Skeletal muscle tissue (tissue), 4 donors: ENCODE results near the gene CARMIL1. TPM values are rescaled to one million over a fixed set of nuclear protein-coding genes. Genes with fewer than 3 reads are reported as not detected.

Experiments
- H3K27ac ChIP-seq: one replicate; pipeline ENCODE4 v1.7.0; 2013; ENCODE audit warnings: mild to moderate bottlenecking, low read depth, low read length, inconsistent platforms
- H3K27me3 ChIP-seq, 3 donors: one replicate each; pipeline ENCODE4 v1.7.0; 2013; ENCODE audit warnings: low read length in 3 of 3; ENCODE audit not compliant: control insufficient read depth in 3 of 3, insufficient read depth in 3 of 3
- H3K36me3 ChIP-seq, 3 donors: one replicate each; pipeline ENCODE4 v1.7.0; 2013; ENCODE audit warnings: low read length in 3 of 3; ENCODE audit not compliant: control insufficient read depth in 3 of 3, insufficient read depth in 3 of 3
- H3K4me1 ChIP-seq, 3 donors: one replicate each; pipeline ENCODE4 v1.7.0; 2013; ENCODE audit warnings: low read length in 3 of 3, mild to moderate bottlenecking in 3 of 3; ENCODE audit not compliant: control insufficient read depth in 3 of 3, insufficient read depth in 3 of 3
- H3K4me3 ChIP-seq, 3 donors: one replicate each; pipeline ENCODE4 v1.7.0; 2013; ENCODE audit warnings: low read length in 3 of 3
- H3K9ac ChIP-seq, 3 donors: one replicate each; pipeline ENCODE4 v1.7.0; 2013; ENCODE audit warnings: low read length in 3 of 3, mild to moderate bottlenecking in 3 of 3, moderate library complexity in 2 of 3, low read depth in 1 of 3
- H3K9me3 ChIP-seq, 3 donors: one replicate each; pipeline ENCODE4 v1.7.0; 2013; ENCODE audit warnings: low read length in 3 of 3; ENCODE audit not compliant: control insufficient read depth in 3 of 3
- total RNA-seq: library from RNA; depleted of rRNA; stranded (reverse); fragments of >200 nt; gene quantifications from one replicate; pipeline ENCODE4 v1.2.3, GENCODE V29; 2014
- donor health status: Osteomylitis.

CARMIL1 gene
- total RNA-seq, 1 donor from 2014 or later: 4.7 TPM

GRCh38 chr6:25329161-25329817 lies 50.1 kb downstream of the CARMIL1 start:
- no peak overlapping the region for H3K4me3 ChIP-seq
- no peak overlapping the region for H3K27ac ChIP-seq
- peaks cover 0 to 4% (median 3%) of the 10 kb centered on the region in 3 donors for H3K4me1 ChIP-seq
- no peak overlapping the region for H3K9ac ChIP-seq
- no peaks in the 10 kb centered on the region for H3K9me3 ChIP-seq
- H3K36me3 ChIP-seq: no peaks in the 10 kb centered on the region
- H3K27me3 ChIP-seq: no peaks in the 10 kb centered on the region

GRCh38 chr6:25329982-25330381 lies 50.8 kb downstream of the CARMIL1 start:
- Histone ChIP-seq H3K9ac (no peak overlapping the region), H3K4me3 (no peak overlapping the region), H3K27me3 (no peaks in the 10 kb centered on the region), H3K4me1 (peaks cover 0 to 4% (median 3%) of the 10 kb centered on the region in 3 donors), H3K36me3 (no peaks in the 10 kb centered on the region), H3K27ac (no peak overlapping the region), H3K9me3 (no peaks in the 10 kb centered on the region)

- no peak overlapping the region for H3K9ac ChIP-seq
- no peak overlapping the region for H3K27ac ChIP-seq
- no peaks in the 10 kb centered on the region for H3K27me3 ChIP-seq
- H3K4me3 ChIP-seq: no peak overlapping the region
- no peaks in the 10 kb centered on the region for H3K36me3 ChIP-seq
- H3K9me3 ChIP-seq: no peaks in the 10 kb centered on the region
- H3K4me1 ChIP-seq: peaks cover 0 to 4% (median 3%) of the 10 kb centered on the region in 3 donors
Observed at GRCh38 chr6:25330796-25331685, 51.9 kb downstream of the CARMIL1 start.

GRCh38 chr6:25332165-25332564 lies 53.0 kb downstream of the CARMIL1 start:
- H3K4me1 ChIP-seq: peaks cover 0 to 4% (median 3%) of the 10 kb centered on the region in 3 donors
- no peaks in the 10 kb centered on the region for H3K27me3 ChIP-seq
- H3K36me3 ChIP-seq: no peaks in the 10 kb centered on the region
- no peak overlapping the region for H3K4me3 ChIP-seq
- no peaks in the 10 kb centered on the region for H3K9me3 ChIP-seq
- H3K9ac ChIP-seq: no peak overlapping the region
- no peak overlapping the region for H3K27ac ChIP-seq

- Histone ChIP-seq H3K27me3 (no peaks in the 10 kb centered on the region), H3K36me3 (no peaks in the 10 kb centered on the region), H3K4me1 (peaks cover 0 to 4% (median 3%) of the 10 kb centered on the region in 3 donors), H3K9ac (no peak overlapping the region), H3K27ac (no peak overlapping the region), H3K4me3 (no peak overlapping the region), H3K9me3 (no peaks in the 10 kb centered on the region)
Observed at GRCh38 chr6:25332655-25333071, 53.5 kb downstream of the CARMIL1 start.

GRCh38 chr6:25333471-25333870 lies 54.3 kb downstream of the CARMIL1 start:
- peaks cover 0 to 4% (median 3%) of the 10 kb centered on the region in 3 donors for H3K4me1 ChIP-seq
- H3K9me3 ChIP-seq: no peaks in the 10 kb centered on the region
- H3K36me3 ChIP-seq: no peaks in the 10 kb centered on the region
- H3K27ac ChIP-seq: no peak overlapping the region
- no peak overlapping the region for H3K9ac ChIP-seq
- H3K4me3 ChIP-seq: no peak overlapping the region
- no peaks in the 10 kb centered on the region for H3K27me3 ChIP-seq

GRCh38 chr6:25334793-25335192 lies 55.6 kb downstream of the CARMIL1 start:
- H3K9me3 ChIP-seq: no peaks in the 10 kb centered on the region
- H3K9ac ChIP-seq: no peak overlapping the region
- peaks cover 0 to 4% (median 3%) of the 10 kb centered on the region in 3 donors for H3K4me1 ChIP-seq
- H3K4me3 ChIP-seq: no peak overlapping the region
- H3K27ac ChIP-seq: no peak overlapping the region
- H3K36me3 ChIP-seq: no peaks in the 10 kb centered on the region
- H3K27me3 ChIP-seq: no peaks in the 10 kb centered on the region

GRCh38 chr6:25336996-25337395 lies 57.8 kb downstream of the CARMIL1 start:
- Histone ChIP-seq H3K4me1 (peaks cover 0 to 2% (median 0%) of the 10 kb centered on the region in 3 donors), H3K36me3 (no peaks in the 10 kb centered on the region), H3K4me3 (no peak overlapping the region), H3K9me3 (no peaks in the 10 kb centered on the region), H3K27ac (no peak overlapping the region), H3K9ac (no peak overlapping the region), H3K27me3 (no peaks in the 10 kb centered on the region)

- Histone ChIP-seq H3K36me3 (no peaks in the 10 kb centered on the region), H3K27ac (no peak overlapping the region), H3K4me1 (no peaks in the 10 kb centered on the region), H3K27me3 (no peaks in the 10 kb centered on the region), H3K9ac (no peak overlapping the region), H3K4me3 (no peak overlapping the region), H3K9me3 (no peaks in the 10 kb centered on the region)
Observed at GRCh38 chr6:25337431-25337830, 58.3 kb downstream of the CARMIL1 start.
